K562 (cell line): ENCODE results near the gene HMCES. TPM values are rescaled to one million over a fixed set of nuclear protein-coding genes. Genes with fewer than 3 reads are reported as not detected.

Experiments used
- ATAC-seq: fragments of 200-7000 bp; cut with Tn5 transposase; 3 replicates; pipeline ENCODE4 v1.9.1; 2020; ENCODE audit warnings: moderate library complexity
- BruUV-seq: library from RNA; stranded (reverse); fragments of 400-500 nt; replicated peaks from 2 replicates; lab custom pipeline; 2021; lab: Mats Ljungman, UMichigan
- CTCF ChIA-PET: fragments of 300-600 bp; formaldehyde crosslinking; extraction: SDS; loops from one replicate; lab custom pipeline; 2021; ENCODE audit warnings: low intra/inter-chr PET ratio; lab: Yijun Ruan, JAX
- POLR2A ChIA-PET: fragments of 300-600, 350-650 bp; sonication (Branson Sonifier 250); formaldehyde crosslinking; extraction: SDS; loops from one replicate; lab custom pipeline; 2021; ENCODE audit warnings: antibody characterized with exemption, inconsistent platforms; lab: Yijun Ruan, JAX
- DNase-seq, 4 experiments: peaks; one replicate each; pipeline versions ENCODE4 v3.0.0 to v3.0.0-alpha.2; 2011 to 2018; ENCODE audit warnings: low spot score in 3 of 4, mixed read lengths in 3 of 4; ENCODE audit errors: extremely low read depth in 1 of 4
- FAIRE-seq: peaks from 2 replicates; lab custom pipeline; 2011; peaks lifted over from hg19 to GRCh38; lab: Jason Lieb, UNC
- H2AFZ ChIP-seq: 2 replicates; pipeline ENCODE4 v1.6.0; 2011; ENCODE audit warnings: low read depth, low read length, control low read depth, inconsistent platforms
- H3K27ac ChIP-seq: fragments of 200-600 bp; 3 replicates; pipeline ENCODE4 v1.8.0; 2011; ENCODE audit warnings: low read depth, mild to moderate bottlenecking, control low read depth, inconsistent platforms, low read length, moderate library complexity, mixed read lengths; ENCODE audit errors: extremely low read depth
- H3K27me3 ChIP-seq, 2 experiments: fragments of 300-600 bp in 1 of 2; 2 replicates in 1 of 2; 3 replicates in 1 of 2; pipeline versions ENCODE4 v1.6.0 to v1.8.0; 2011; ENCODE audit warnings: inconsistent platforms in 2 of 2, low read length in 2 of 2, mild to moderate bottlenecking in 1 of 2, mixed read lengths in 1 of 2, moderate library complexity in 1 of 2; ENCODE audit not compliant: control insufficient read depth in 2 of 2, insufficient read depth in 2 of 2
- H3K36me3 ChIP-seq: fragments of 300-600 bp; 3 replicates; pipeline ENCODE4 v1.8.0; 2011; ENCODE audit warnings: mild to moderate bottlenecking, low read length, inconsistent platforms; ENCODE audit not compliant: control insufficient read depth, insufficient read depth
- H3K4me1 ChIP-seq, 2 experiments: fragments of 200-600 bp in 1 of 2; replicated peaks in 1 of 2; 2 replicates in 1 of 2; 3 replicates in 1 of 2; pipeline versions ENCODE4 v1.5.1 to v1.8.0; 2011; ENCODE audit warnings: inconsistent platforms in 2 of 2, low read length in 2 of 2, mild to moderate bottlenecking in 1 of 2, mixed read lengths in 1 of 2, moderate library complexity in 1 of 2; ENCODE audit not compliant: control insufficient read depth in 2 of 2, insufficient read depth in 2 of 2
- H3K4me2 ChIP-seq: 2 replicates; pipeline ENCODE4 v1.6.1; 2011; ENCODE audit warnings: low read length, control low read depth, inconsistent platforms, mixed read lengths; ENCODE audit not compliant: insufficient read depth
- H3K4me3 ChIP-seq: fragments of 200-600 bp; sonication (generic), shearing (Covaris generic); 2 replicates; pipeline ENCODE4 v1.5.1; 2016; ENCODE audit warnings: control low read depth, inconsistent platforms
- H3K79me2 ChIP-seq: fragments of 200-600 bp; 3 replicates; pipeline ENCODE4 v1.8.0; 2011; ENCODE audit warnings: low read length, inconsistent platforms; ENCODE audit not compliant: control insufficient read depth, insufficient read depth
- H3K9ac ChIP-seq, 2 experiments: 2 replicates each; pipeline versions ENCODE4 v1.6.0 to v1.6.1; 2011; ENCODE audit warnings: low read depth in 2 of 2, low read length in 2 of 2, control low read depth in 1 of 2, inconsistent platforms in 1 of 2, mild to moderate bottlenecking in 1 of 2, mixed read lengths in 1 of 2; ENCODE audit not compliant: insufficient read depth in 1 of 2
- H3K9me1 ChIP-seq: one replicate; pipeline ENCODE4 v1.6.0; 2011; ENCODE audit warnings: inconsistent platforms, mild to moderate bottlenecking, low read length, moderate library complexity; ENCODE audit not compliant: control insufficient read depth, insufficient read depth
- H3K9me3 ChIP-seq: replicated peaks from 2 replicates; pipeline ENCODE4 v1.5.1; 2011; ENCODE audit warnings: low read depth, low read length, inconsistent platforms; ENCODE audit not compliant: control insufficient read depth, insufficient read depth
- H4K20me1 ChIP-seq: replicated peaks from 2 replicates; pipeline ENCODE4 v1.6.1; 2011; ENCODE audit warnings: low read length, inconsistent platforms, mixed read lengths; ENCODE audit not compliant: control insufficient read depth, insufficient read depth
- CBX5 ChIP-seq: IDR thresholded peaks from 2 replicates; pipeline ENCODE4 v1.6.1; 2014; ENCODE audit warnings: low read depth, borderline replicate concordance
- CEBPG ChIP-seq, 3 experiments: fragments of 200-800 bp in 1 of 3; sonication (Bioruptor generic) in 1 of 3; sonication (generic) in 1 of 3; formaldehyde crosslinking in 1 of 3; IDR thresholded peaks in 2 of 3; conservative IDR thresholded peaks in 1 of 3; 2 replicates each; pipeline versions ENCODE4 v1.6.1 to v1.8.0; 2016 to 2022; ENCODE audit warnings: missing compliant biosample characterization in 2 of 3, missing genetic modification characterization in 2 of 3, mild to moderate bottlenecking in 1 of 3, missing genetic modification reagents in 1 of 3
- GATAD2B ChIP-seq: fragments of 450-650 bp; IDR thresholded peaks from 2 replicates; pipeline ENCODE4 v1.6.1; 2017; ENCODE audit warnings: mild to moderate bottlenecking, borderline replicate concordance
- MCM7 ChIP-seq, 2 experiments: fragments of 450-650 bp; IDR thresholded peaks; 2 replicates each; pipeline ENCODE4 v1.6.1; 2016 to 2018
- NFE2 ChIP-seq: IDR thresholded peaks from 2 replicates; pipeline ENCODE4 v1.6.1; 2014; ENCODE audit warnings: antibody characterized with exemption, low read depth
- POLR2AphosphoS5 ChIP-seq: IDR thresholded peaks from 2 replicates; pipeline ENCODE4 v1.6.1; 2011; ENCODE audit warnings: mild to moderate bottlenecking, low read depth, low read length, moderate library complexity; ENCODE audit not compliant: control insufficient read depth, insufficient read depth
- RBBP5 ChIP-seq: fragments of 200-600 bp; sonication (generic); IDR thresholded peaks from 2 replicates; pipeline ENCODE4 v1.6.1; 2012; ENCODE audit warnings: borderline replicate concordance, mild to moderate bottlenecking, low read length, control low read depth, inconsistent platforms; ENCODE audit not compliant: insufficient read depth, poor library complexity, severe bottlenecking
- ZNF436 ChIP-seq: fragments of 250-450, 450-650 bp; sonication (Bioruptor Pico); formaldehyde crosslinking; IDR thresholded peaks from 2 replicates; pipeline ENCODE4 v1.7.0; 2020; ENCODE audit warnings: mild to moderate bottlenecking
- WGBS: fragments of 100-300 bp; shearing (Covaris generic); methylation state at CpG from one replicate; pipeline ENCODE4 v1.1.6; 2016; ENCODE audit warnings: low coverage, mixed read lengths; ENCODE audit not compliant: insufficient coverage; ENCODE audit errors: missing lambda C conversion rate; 5-methylcytosine and 5-hydroxymethylcytosine counted together
- in situ Hi-C: fragments of 300-500 bp; cut with MboI; formaldehyde crosslinking; loops from 4 replicates; pipeline ENCODE4 v1.15.0; 2018; ENCODE audit warnings: inconsistent platforms, mixed read lengths
- intact Hi-C: fragments of 100-400 bp; cut with micrococcal nuclease; formaldehyde crosslinking; loops from 2 replicates; pipeline ENCODE4 v1.14.2; 2022
- polyA plus RNA-seq, 8 experiments: library from polyadenylated mRNA; depleted of rRNA in 4 of 8; stranded (reverse) in 5 of 8; unstranded in 3 of 8; fragments of >200 nt; fragmentation: Nextera tagmentation in 2 of 8; fragmentation: Illumina TruSeq in 1 of 8; extraction: Ambion mirVana in 2 of 8; extraction: Trizol in 1 of 8; gene quantifications; 2 replicates each; pipeline versions ENCODE4 v1.2.1 to v1.2.3, GENCODE V29; 2011 to 2014; ENCODE audit warnings: inconsistent platforms in 1 of 8, missing spikeins in 1 of 8
- total RNA-seq, 7 experiments: library from RNA; depleted of rRNA in 6 of 7; stranded (reverse); fragments of >200 nt in 6 of 7; fragmentation: Illumina TruSeq in 2 of 7; extraction: Trizol in 2 of 7; gene quantifications; 2 replicates each; pipeline versions ENCODE4 v1.2.1 to v1.2.3, GENCODE V29; 2011 to 2021; ENCODE audit warnings: low replicate concordance in 1 of 7
- TF ChIP-seq, protein P1 (sequence below), 2 experiments: fragments of 450-650 bp; IDR thresholded peaks; 2 replicates each; pipeline ENCODE4 v1.6.1; 2016; ENCODE audit warnings: mild to moderate bottlenecking in 2 of 2, borderline replicate concordance in 1 of 2, low read depth in 1 of 2, moderate library complexity in 1 of 2
- TF ChIP-seq, protein P2 (sequence below): fragments of 450-650 bp; formaldehyde crosslinking; IDR thresholded peaks from 2 replicates; pipeline ENCODE4 v1.4.0; 2022; ENCODE audit warnings: missing genetic modification characterization

HMCES gene
- total and polyA plus RNA-seq, 9 of the 15 experiments (the other 6 are each of a cell fraction or from before 2014, with no cell fraction given): 18.8 to 45.3 (median 24.8) TPM

DNA sequence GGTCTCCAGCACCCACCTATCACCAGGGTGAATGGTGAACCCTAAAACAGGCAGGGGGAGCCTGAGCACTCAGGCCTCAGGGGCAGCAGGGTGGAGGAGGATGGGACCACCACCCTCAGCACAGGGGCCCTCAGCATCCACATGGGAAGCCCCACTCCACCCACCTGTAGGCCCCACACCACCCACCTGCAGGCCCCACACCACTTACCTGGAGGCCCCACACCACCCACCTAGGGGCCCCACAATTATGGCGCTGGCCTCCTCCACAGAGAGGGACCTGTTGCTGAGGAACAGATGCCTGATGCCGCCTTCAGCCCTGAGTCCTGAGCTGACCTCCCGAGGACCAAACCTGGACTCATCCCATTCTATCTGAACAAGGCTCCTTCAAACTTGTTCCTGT, 46.7 kb downstream of the HMCES start:
- Histone ChIP-seq H3K4me3 (no peak overlapping the region), H3K9me3 (no peaks in the 10 kb centered on the region), H3K79me2 (no peaks in the 10 kb centered on the region), H2AFZ (no peak overlapping the region), H4K20me1 (no peaks in the 10 kb centered on the region), H3K36me3 (no peaks in the 10 kb centered on the region), H3K4me2 (no peak overlapping the region), H3K4me1 (peaks cover 4 to 17% of the 10 kb centered on the region in 2 experiments; a peak in 4 of 5 replicates), H3K27ac (no peak overlapping the region), H3K9me1 (no peaks in the 10 kb centered on the region), H3K27me3 (no peaks in the 10 kb centered on the region), H3K9ac (no peak overlapping the region)
- TF ChIP-seq RBBP5 (no peak), POLR2AphosphoS5 (no peak), GATAD2B (no peak), ZNF436 (no peak), NFE2 (no peak), MCM7 (IDR thresholded peaks at IDR 0.05) (no peak), CEBPG (CRISPR knock-in tag; IDR thresholded peaks at IDR 0.05) (no peak), CEBPG (tag; conservative IDR thresholded peaks at IDR 0.05 in 1 of 2, IDR thresholded peaks at IDR 0.05 in 1 of 2) (no peak), CBX5 (no peak)
- TF ChIP-seq, protein P1, sequence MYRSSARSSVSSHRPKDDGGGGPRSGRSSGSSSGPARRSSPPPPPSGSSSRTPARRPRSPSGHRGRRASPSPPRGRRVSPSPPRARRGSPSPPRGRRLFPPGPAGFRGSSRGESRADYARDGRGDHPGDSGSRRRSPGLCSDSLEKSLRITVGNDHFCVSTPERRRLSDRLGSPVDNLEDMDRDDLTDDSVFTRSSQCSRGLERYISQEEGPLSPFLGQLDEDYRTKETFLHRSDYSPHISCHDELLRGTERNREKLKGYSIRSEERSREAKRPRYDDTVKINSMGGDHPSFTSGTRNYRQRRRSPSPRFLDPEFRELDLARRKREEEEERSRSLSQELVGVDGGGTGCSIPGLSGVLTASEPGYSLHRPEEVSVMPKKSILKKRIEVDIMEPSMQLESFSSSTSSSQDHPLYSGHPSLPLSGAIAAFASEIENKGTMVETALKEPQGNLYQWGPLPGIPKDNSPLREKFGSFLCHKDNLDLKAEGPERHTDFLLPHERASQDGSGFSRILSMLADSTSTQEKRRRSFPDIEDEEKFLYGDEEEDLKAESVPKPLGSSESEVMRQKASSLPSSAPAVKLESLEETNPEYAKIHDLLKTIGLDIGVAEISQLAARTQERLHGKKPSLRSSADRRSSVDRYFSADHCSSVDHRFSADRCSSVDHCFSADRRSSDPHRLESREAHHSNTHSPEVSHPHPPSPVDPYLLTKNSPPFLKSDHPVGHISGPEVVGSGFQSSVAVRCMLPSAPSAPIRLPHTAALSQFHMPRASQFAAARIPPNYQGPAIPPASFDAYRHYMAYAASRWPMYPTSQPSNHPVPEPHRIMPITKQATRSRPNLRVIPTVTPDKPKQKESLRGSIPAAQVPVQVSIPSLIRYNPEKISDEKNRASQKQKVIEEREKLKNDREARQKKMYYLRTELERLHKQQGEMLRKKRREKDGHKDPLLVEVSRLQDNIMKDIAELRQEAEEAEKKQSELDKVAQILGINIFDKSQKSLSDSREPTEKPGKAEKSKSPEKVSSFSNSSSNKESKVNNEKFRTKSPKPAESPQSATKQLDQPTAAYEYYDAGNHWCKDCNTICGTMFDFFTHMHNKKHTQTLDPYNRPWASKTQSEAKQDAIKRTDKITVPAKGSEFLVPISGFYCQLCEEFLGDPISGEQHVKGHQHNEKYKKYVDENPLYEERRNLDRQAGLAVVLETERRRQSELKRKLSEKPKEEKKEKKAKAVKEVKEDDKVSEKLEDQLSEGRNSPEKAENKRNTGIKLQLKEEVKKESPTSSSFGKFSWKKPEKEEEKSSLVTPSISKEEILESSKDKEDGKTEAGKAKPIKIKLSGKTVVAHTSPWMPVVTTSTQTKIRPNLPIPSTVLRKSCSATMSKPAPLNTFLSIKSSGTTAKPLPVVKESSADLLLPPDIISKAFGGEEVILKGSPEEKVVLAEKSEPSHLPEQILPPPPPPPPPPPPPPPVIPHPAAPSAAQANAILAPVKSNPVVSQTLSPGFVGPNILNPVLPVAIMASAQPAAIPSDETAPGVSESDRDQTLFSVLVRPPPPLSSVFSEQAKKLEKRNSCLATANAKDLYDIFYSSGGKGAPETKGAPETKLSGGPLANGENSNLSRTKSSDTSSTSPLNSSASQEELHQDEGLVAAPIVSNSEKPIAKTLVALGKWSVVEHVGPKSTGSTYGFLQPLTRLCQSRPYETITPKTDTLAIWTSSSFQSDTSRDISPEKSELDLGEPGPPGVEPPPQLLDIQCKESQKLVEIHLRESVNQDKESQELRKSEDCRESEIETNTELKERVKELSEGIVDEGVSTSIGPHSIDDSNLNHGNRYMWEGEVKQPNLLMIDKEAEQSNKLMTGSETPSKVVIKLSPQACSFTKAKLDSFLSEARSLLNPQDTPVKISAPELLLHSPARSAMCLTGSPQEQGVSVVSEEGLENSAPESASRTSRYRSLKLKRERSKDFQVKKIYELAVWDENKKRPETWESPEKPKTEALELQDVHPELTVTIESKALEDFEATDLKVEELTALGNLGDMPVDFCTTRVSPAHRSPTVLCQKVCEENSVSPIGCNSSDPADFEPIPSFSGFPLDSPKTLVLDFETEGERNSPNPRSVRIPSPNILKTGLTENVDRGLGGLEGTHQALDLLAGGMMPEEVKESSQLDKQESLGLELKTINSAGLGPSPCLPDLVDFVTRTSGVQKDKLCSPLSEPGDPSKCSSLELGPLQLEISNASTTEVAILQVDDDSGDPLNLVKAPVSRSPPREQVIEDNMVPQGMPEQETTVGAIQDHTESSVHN (IDR thresholded peaks at IDR 0.05; ENCODE audit: borderline replicate concordance in 1 of 2, low read depth in 1 of 2): no peak
- TF ChIP-seq, protein P2, sequence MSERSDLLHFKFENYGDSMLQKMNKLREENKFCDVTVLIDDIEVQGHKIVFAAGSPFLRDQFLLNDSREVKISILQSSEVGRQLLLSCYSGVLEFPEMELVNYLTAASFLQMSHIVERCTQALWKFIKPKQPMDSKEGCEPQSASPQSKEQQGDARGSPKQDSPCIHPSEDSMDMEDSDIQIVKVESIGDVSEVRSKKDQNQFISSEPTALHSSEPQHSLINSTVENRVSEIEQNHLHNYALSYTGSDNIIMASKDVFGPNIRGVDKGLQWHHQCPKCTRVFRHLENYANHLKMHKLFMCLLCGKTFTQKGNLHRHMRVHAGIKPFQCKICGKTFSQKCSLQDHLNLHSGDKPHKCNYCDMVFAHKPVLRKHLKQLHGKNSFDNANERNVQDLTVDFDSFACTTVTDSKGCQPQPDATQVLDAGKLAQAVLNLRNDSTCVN (CRISPR knock-in tag): no peak
- FAIRE-seq (no peak), DNase-seq (no peak), ATAC-seq (no peak)
- WGBS: 44% methylated on average over 2 of the region's 3 CpGs
- CTCF ChIA-PET: no interaction called here
- in situ Hi-C loops (no loop called here), intact Hi-C loops (loop anchor here (5.0 to 10.0 kb wide), 2 partner anchors 89 to 112 kb away; partner anchors contain the start of gene MBD4)
- POLR2A ChIA-PET: interaction anchor here (3.4 kb wide), 1 partner anchor 10 kb away, joined by 20 read pairs; a partner anchor contains a TSS
- BruUV-seq: no TSS peak
